ENCODE measurements around the gene FHOD3.

FHOD3 gene

GRCh38 chr18:36415625-36416024, 118.1 kb downstream of the FHOD3 start:
- DNase-seq: no peak

DNA sequence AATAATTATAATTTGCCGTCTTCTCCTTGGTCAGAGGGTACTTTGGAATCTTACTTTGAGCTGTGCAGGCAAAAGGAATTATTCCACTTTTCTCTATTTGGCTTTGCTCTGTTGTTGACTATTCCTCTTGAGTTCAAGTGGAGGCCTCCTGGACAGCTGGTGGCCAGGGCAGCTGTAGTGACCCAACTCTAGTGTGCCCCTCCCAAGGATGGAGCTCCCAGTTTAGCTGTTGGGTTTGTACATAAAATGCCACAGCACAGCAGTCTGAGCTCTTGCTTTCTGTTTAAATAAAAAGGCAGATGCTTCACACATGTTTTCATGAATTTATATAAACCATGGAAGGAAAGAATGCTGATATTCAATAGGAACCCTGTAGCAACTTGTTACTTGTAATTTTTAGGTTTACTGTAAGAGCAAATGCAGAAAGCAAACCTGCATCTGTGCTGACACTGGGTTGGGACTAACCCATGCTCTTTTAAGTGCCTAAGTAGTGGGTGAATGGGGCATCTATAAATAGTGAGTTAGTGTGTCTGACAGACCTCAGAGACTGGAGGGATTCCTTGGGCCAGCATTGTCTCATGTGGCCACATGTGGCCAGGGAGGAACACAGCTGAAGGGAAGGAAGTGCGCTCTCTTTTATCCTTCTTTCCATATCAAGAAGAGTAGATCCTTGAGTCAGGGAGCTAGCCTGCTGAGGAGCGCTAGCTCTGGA, 121.8 kb downstream of the FHOD3 start:
- DNase-seq: no peak

DNA sequence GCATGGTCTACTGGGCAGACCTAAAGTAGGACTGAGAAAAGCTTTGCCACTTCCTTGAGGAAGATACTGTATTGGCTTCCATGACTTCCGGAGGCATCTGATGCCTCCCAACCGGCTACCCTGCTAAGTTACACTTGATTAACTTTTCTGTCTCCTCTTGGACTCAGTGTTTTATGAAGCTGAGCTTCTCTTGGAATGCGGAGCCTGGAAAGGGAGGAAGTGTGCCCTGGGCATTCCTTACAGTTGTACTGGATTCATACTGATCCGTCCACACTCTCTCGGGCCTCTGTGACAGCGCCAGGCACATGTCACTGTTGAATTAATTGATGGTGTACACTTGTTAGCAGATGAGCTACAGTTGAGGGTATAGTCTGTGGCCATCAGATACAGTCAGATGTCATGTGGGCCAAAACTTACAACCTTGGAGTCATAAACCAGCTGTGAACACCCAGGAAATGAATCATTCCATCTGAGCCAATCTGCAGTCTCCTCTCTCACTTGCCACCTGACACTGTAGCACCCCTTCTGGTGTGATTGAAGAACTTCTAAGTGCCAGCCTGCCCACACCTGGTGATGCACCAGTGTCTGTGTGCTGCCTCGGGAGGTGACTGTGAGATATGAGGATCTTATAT, 122.5 kb downstream of the FHOD3 start:
- DNase-seq: no peak

DNA sequence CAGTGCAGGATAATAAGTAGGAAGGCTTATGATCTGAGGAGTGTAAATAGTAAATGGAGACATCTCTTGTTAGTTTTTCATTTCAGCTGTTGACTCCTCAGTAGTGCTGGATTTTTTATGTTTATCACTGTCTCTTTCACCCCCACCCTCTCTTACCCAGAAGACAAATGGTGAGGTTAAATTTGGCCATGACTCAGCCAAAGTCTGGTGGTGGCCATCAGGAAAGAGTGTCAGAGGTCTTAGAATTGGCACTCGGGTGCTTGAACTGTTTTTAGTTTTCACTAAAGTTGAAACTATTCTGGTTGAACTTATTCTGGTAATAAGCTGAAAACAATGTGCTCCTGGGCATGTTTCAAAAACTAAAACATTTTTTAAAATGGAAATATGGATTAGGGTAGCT, 123.3 kb downstream of the FHOD3 start:
- no peak for DNase-seq

DNA sequence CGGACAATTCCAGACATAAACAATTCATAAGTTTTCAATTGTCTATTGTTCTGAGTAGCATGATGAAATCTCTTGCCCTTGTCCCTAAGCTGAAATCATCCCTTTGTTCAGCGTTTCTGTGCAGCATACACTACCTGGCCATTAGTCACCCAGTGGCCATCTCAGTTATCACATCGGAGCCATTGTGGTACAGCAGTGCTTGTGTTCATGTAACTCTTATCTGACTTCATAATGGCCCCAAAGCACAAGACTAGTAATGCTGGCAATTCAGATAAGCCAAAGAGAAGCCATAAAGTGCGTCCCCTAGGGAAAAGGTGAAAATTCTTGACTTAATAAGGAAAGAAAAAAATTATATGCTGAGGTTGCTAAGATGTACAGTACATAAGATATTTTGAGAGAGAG, 127.2 kb downstream of the FHOD3 start:
- no peak for DNase-seq

DNA sequence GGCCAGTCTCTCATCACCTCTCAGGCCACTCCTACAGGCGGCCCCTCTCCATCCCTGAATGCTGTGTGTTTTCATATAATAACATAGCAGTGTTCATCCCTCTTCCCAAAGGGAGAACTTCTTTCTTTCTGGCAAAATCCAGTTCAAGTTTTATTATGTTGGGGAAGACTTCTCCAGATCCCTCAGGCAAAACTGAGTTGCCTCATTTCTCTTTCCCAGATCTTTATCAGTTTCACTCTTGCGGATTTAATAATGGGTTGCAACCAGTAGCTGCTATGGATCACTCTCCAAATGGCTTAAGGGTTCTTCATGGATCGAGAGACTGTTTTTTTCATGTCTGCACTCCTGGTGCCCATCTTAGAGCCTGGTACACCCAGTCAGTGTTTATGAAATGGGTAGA, 129.9 kb downstream of the FHOD3 start:
- DNase-seq: no peak

DNA sequence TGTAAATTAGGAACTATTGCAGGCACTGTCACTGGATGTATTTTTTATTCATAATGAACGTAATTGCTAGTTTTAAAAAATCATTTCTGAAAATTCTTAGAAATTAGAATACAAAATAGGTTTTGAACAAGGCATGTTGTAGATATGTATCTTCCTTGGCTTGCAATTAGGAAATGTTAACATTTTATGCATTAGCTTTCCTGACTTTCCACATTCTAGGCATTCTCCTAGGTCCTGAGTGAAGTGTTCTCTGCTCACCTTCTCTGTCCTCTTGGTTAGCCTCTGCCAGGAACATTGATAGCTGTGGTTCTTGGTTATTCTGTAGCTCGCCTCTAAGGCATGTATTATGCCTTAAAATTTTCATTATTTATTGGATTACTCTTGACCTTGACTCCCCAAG, 130.3 kb downstream of the FHOD3 start:
- no peak for DNase-seq

DNA sequence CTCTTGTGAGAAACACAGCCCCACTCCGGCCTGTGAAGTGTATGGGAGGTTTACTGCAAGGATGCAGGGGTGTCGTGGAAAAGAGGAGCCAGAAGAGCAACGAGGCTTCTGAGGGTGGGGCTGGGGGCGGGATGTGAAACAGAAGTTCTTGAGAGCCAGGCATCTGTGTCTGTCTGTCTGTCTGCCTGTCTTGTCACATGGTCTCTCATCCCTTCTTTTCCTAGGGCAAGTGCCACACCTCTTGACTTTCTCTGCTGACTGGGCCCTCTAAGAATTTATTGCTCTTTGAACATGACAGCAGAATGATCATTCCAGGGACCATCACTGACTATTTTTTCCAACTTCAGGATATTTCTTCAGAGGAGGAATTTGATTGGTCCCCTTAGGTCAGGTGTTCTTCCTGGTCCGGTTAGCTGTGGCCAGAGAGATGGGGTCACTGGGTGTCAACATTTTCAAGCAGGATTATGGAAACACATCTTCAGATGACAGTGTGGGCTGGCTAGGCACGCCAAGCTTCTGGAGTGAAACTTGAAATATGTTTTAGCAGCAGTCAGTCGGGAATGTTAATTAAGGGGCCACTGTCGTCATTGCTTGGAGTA, 131.0 kb downstream of the FHOD3 start:
- no peak for DNase-seq

GRCh38 chr18:36432880-36433555, 135.5 kb downstream of the FHOD3 start:
- no peak for DNase-seq

GRCh38 chr18:36436387-36436786, 138.9 kb downstream of the FHOD3 start:
- no peak for DNase-seq

DNA sequence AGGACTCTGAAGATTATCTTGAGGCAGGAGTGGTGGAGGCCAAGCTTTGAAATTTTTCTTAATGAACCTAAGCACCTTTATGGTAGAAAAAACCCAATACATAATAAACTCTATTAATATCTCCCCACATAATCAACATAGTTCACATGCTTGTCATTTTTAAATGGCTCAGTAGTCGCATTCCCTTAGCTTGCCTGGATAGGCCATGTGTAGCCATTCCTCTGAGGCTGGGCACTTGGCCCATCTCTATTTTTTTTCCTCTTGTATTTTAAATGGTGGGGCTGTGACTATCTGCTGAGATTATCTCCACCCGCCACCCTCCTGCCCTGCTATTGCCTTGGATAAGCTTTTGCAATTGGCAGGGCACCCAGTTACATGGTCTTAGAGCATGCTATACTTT, 143.1 kb downstream of the FHOD3 start:
- no peak for DNase-seq

DNA sequence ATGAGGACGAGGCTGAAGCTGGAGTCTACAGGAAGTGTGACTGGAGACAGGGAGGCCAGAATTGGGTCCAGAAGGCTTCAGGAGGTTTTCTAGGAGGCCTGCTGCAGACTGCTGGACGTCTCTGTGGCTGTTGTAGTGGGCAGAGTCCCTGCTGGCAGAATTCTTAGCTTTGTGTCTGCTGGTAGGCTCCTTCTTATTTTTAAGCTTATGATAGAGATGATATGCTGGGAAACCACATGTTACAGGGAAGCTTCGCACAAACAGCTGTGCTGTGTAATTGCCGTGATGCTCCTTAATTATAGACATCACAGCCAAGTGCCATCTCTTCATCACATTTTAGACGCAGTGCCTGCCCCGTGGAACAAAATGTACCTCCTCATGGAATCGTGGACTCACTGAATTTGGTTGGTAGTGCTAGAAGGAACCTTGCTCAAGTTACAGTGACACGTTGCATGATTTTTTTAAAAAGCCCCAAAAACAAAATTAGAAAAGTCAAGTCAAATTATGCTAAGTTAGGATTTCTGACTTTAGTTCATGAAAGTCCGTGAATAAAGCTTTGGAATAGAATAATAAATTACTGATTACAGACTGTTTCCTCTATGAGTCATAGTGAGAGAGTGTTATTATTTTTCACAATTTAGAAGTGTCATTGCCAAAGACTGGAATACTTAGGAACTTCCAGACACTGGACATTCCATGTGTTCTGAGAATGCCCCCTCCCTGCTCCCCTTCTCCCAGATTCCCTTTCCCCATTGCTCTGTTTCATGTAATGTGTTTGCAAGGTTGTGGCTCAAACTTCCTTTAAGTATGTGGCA, 144.1 kb downstream of the FHOD3 start:
- DNase-seq: no peak

- no peak for DNase-seq
Measured at GRCh38 chr18:36442717-36443116, 145.2 kb downstream of the FHOD3 start.

- no peak for DNase-seq
Measured at GRCh38 chr18:36446059-36446458, 148.5 kb downstream of the FHOD3 start.

DNA sequence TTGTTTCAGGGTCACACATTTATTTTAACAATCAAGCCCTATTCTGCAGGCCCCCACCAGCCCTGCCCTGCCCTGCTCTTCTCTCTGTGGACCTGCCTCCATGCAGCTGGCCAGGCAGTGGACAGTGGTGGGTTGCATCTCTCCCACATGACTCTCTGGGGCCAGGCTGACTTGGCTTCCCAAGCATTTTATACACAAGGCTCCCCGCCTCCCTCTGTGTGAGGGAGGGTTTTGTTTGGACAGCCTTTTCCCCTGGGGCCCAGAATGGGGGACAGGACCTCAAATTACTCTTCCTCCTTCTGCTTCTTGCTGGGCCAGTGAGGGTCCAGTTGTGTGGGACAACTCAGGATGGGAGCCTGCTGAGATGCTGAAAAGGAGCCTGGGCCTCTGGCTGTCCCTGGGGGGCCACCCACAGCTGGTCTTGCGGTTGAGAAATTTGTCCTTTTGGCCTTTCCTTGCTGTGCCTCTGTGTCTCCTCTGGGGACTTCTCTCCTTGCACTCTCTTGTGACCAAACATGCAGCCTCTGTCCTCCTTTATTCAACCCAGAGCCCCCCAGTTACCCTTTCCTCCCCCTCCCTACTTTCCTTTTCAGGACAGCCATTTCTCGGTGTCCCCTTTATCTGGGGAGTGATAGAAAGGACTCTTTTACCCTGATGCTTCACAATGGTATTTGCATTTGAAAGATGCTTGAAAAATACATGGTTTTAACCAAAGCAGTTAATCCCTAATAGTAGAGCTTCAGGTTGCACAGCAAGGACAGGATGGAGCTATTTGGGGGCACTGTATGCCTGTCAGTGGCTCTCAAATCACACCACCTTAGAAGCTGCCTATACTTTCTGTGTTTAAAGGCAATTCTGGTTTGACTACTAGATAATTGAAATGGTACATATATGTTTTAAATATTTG, 151.1 kb downstream of the FHOD3 start:
- DNase-seq: no peak

GRCh38 chr18:36449451-36449850, 151.9 kb downstream of the FHOD3 start:
- DNase-seq: no peak

DNA sequence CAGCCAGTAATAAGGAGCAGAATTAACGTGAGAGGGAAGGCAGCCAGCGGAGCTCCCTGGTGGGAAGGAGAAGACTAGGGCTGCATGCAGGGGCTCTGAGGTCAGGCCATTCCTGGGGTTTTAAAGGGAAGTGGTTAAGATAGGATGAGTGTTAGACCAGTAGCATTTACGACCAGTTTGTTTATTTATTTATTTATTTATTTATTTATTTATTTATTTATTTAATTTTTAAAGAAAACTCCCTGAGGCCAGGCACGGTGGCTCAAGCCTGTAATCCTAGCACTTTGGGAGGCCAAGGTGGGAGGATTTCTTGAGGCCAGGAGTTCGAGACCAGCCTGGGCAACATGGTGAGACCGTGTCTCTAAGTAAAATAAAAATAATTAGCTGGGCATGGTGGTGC, 152.8 kb downstream of the FHOD3 start:
- DNase-seq: no peak

GRCh38 chr18:36451454-36452251, 154.1 kb downstream of the FHOD3 start:
- DNase-seq: no peak

- no peak for DNase-seq
Measured at GRCh38 chr18:36454245-36454644, 156.7 kb downstream of the FHOD3 start.

DNA sequence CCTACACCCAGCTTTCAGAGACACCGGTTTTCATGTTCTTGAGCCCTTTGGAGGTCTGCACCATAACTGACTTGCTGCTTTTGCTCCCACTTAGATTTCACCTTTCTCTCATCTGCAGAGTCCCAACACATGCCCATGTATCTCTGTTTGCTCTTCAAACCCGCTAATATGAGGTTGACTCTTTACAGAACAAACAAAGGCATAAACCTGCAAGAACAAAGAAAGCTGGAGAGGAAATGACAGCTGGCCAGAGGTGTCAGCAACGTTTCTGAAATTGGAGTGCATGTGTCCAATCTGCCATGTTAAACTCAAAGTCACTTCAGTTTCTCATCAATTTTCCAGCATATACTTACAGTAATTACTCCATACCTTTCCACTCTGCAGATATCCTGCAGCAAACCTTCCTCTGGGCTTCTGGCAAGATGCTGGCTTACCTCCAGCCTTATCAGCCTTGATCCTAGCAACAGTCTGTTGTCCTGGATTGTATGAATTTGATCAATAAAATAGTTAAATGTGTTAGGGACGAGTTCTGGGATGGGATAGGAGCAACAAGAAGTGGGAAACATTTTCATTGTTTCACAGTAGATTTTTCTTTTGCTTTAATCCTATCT, 157.4 kb downstream of the FHOD3 start:
- DNase-seq: no peak

- DNase-seq: no peak
Measured at GRCh38 chr18:36455931-36456330, 158.4 kb downstream of the FHOD3 start.

Data from activated effector memory CD4-positive, alpha-beta T cell treated with Interleukin-2 at 50 U/mL for 16 hours (primary cell).